ENCODE data around the gene ZNF804A.

DNA sequence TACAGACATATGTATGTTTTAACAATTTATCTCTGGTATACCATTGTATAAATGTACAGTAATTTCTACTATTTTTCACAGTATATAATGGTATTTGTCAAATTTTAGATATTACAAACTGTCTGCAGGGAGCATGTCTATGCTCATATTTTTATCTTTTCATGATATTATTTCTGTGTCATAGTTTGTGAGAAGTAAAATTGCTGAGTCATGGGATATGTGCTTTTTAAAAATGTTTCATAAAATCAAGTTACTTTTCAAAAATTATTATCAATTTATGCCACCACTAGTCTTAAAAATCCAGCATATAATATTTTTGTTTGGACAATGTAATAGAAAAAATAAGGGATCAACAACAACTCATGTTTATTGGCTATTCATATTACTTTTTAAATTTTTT lies 9.1 kb upstream of the ZNF804A start:
- no peak for TF ChIP-seq POLR2A (IDR thresholded peaks at IDR 0.05; ENCODE audit: control extremely low read depth in 1 of 2, low read depth in 2 of 2, low read length in 2 of 2)
- TF ChIP-seq, protein P1, sequence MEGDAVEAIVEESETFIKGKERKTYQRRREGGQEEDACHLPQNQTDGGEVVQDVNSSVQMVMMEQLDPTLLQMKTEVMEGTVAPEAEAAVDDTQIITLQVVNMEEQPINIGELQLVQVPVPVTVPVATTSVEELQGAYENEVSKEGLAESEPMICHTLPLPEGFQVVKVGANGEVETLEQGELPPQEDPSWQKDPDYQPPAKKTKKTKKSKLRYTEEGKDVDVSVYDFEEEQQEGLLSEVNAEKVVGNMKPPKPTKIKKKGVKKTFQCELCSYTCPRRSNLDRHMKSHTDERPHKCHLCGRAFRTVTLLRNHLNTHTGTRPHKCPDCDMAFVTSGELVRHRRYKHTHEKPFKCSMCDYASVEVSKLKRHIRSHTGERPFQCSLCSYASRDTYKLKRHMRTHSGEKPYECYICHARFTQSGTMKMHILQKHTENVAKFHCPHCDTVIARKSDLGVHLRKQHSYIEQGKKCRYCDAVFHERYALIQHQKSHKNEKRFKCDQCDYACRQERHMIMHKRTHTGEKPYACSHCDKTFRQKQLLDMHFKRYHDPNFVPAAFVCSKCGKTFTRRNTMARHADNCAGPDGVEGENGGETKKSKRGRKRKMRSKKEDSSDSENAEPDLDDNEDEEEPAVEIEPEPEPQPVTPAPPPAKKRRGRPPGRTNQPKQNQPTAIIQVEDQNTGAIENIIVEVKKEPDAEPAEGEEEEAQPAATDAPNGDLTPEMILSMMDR (IDR thresholded peaks at IDR 0.05; ENCODE audit: control extremely low read depth in 1 of 3, insufficient read depth in 1 of 3, low read depth in 1 of 3, low read length in 3 of 3): no peak
- TF ChIP-seq, protein P2, sequence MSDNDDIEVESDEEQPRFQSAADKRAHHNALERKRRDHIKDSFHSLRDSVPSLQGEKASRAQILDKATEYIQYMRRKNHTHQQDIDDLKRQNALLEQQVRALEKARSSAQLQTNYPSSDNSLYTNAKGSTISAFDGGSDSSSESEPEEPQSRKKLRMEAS (IDR thresholded peaks at IDR 0.05): no peak
- no peak for TF ChIP-seq TAF1 (IDR thresholded peaks at IDR 0.05; ENCODE audit: low read depth, low read length)
- no peak for TF ChIP-seq EZH2 (IDR thresholded peaks at IDR 0.05; ENCODE audit: low read depth, low read length, severe bottlenecking)
- no peak for TF ChIP-seq CHD1 (IDR thresholded peaks at IDR 0.05; ENCODE audit: low read depth, low read length)
- no peak for TF ChIP-seq FOSL1 (IDR thresholded peaks at IDR 0.05; ENCODE audit: insufficient read depth, low read depth, low read length)
- TF ChIP-seq RAD21 (IDR thresholded peaks at IDR 0.05 in 1 of 2, conservative IDR thresholded peaks at IDR 0.05 in 1 of 2; ENCODE audit: low read depth in 2 of 2, low read length in 2 of 2): no peak
- TF ChIP-seq GTF2F1 (IDR thresholded peaks at IDR 0.05; ENCODE audit: borderline replicate concordance, low read depth, low read length): no peak
- no peak for TF ChIP-seq CEBPB (IDR thresholded peaks at IDR 0.05; ENCODE audit: low read depth, low read length)
- no peak for TF ChIP-seq SUZ12 (IDR thresholded peaks at IDR 0.05; ENCODE audit: low read length)

All from H1 (cell line).